GM12874 (cell line): Measurements from ENCODE around the gene PAM16.

Source experiments
- CTCF ChIP-seq: IDR thresholded peaks from 2 replicates; pipeline ENCODE4 v1.5.1; 2011; ENCODE audit warnings: low read depth, mild to moderate bottlenecking, control low read depth, low read length, moderate library complexity; ENCODE audit not compliant: insufficient read depth

PAM16 gene

GRCh38 chr16:4323071-4323844, 27.9 kb downstream of the PAM16 start:
- no peak for TF ChIP-seq CTCF

GRCh38 chr16:4322121-4323052, 28.7 kb downstream of the PAM16 start:
- no peak for TF ChIP-seq CTCF

- TF ChIP-seq CTCF, result no peak
Observed at GRCh38 chr16:4321286-4322120, 29.6 kb downstream of the PAM16 start.

GRCh38 chr16:4320571-4321137, 30.5 kb downstream of the PAM16 start:
- no peak for TF ChIP-seq CTCF

GRCh38 chr16:4319454-4320421, 31.4 kb downstream of the PAM16 start:
- TF ChIP-seq CTCF, result no peak

- no peak for TF ChIP-seq CTCF
Observed at GRCh38 chr16:4318967-4319366, 32.2 kb downstream of the PAM16 start.
